GM23248 (cell line): Measurements from ENCODE around the gene TMEM255B. TPM values are rescaled to one million over a fixed set of nuclear protein-coding genes. Genes with fewer than 3 reads are reported as not detected.
A peak's percentile ranks its signal among the peaks of the same experiment; 100 is the strongest.

Source experiments
- DNase-seq: peaks from one replicate; pipeline ENCODE4 v3.0.0-alpha.2; 2015
- H2AFZ ChIP-seq: fragments of 200-600 bp; sonication (generic); 2 replicates; pipeline ENCODE4 v1.6.1; 2016; ENCODE audit warnings: antibody characterized with exemption
- H3F3A ChIP-seq: fragments of 200-600 bp; sonication (generic); 2 replicates; pipeline ENCODE4 v1.6.1; 2016; ENCODE audit warnings: mild to moderate bottlenecking, antibody characterized with exemption, mixed run types; ENCODE audit not compliant: insufficient read depth
- H3K27ac ChIP-seq: fragments of 200-600 bp; sonication (generic); 2 replicates; pipeline ENCODE4 v1.5.1; 2016; ENCODE audit warnings: mild to moderate bottlenecking
- H3K27me3 ChIP-seq: fragments of 200-600 bp; sonication (generic); replicated peaks from 2 replicates; pipeline ENCODE4 v1.6.1; 2016; ENCODE audit warnings: mild to moderate bottlenecking; ENCODE audit not compliant: insufficient read depth
- H3K36me3 ChIP-seq: fragments of 200-600 bp; sonication (generic); 2 replicates; pipeline ENCODE4 v1.6.1; 2016; ENCODE audit warnings: low read depth, mild to moderate bottlenecking
- H3K4me1 ChIP-seq: fragments of 200-600 bp; sonication (generic); 2 replicates; pipeline ENCODE4 v1.6.1; 2016; ENCODE audit warnings: mild to moderate bottlenecking; ENCODE audit not compliant: insufficient read depth
- H3K4me2 ChIP-seq: fragments of 200-600 bp; sonication (generic); one replicate; pipeline ENCODE4 v1.6.1; 2016; ENCODE audit warnings: mild to moderate bottlenecking; ENCODE audit not compliant: unreplicated experiment
- H3K4me3 ChIP-seq: fragments of 200-600 bp; sonication (generic); 2 replicates; pipeline ENCODE4 v1.5.1; 2016; ENCODE audit warnings: mild to moderate bottlenecking
- H3K79me2 ChIP-seq: fragments of 200-600 bp; sonication (generic); 2 replicates; pipeline ENCODE4 v1.6.1; 2016; ENCODE audit warnings: mild to moderate bottlenecking; ENCODE audit not compliant: insufficient read depth
- H3K9ac ChIP-seq: fragments of 200-600 bp; sonication (generic); 2 replicates; pipeline ENCODE4 v1.6.1; 2016; ENCODE audit warnings: mild to moderate bottlenecking
- H3K9me2 ChIP-seq: fragments of 200-600 bp; sonication (generic); 2 replicates; pipeline ENCODE4 v1.6.1; 2016; ENCODE audit warnings: mixed run types, mild to moderate bottlenecking, moderate library complexity; ENCODE audit not compliant: insufficient read depth
- H3K9me3 ChIP-seq: fragments of 200-600 bp; sonication (generic); one replicate; pipeline ENCODE4 v1.6.1; 2017; ENCODE audit warnings: low read depth
- H4K20me1 ChIP-seq: fragments of 200-600 bp; sonication (generic); 2 replicates; pipeline ENCODE4 v1.6.0; 2016; ENCODE audit not compliant: insufficient read depth
- EZH2 ChIP-seq: fragments of 200-600 bp; sonication (generic); IDR thresholded peaks from 2 replicates; pipeline ENCODE4 v1.6.1; 2018; ENCODE audit warnings: antibody characterized with exemption, mild to moderate bottlenecking; ENCODE audit not compliant: insufficient read depth, poor library complexity, severe bottlenecking
- EZH2phosphoT487 ChIP-seq: fragments of 200-600 bp; sonication (generic); IDR thresholded peaks from 2 replicates; pipeline ENCODE4 v1.6.1; 2018; ENCODE audit warnings: antibody characterized with exemption, moderate library complexity, mild to moderate bottlenecking, low read depth; ENCODE audit not compliant: insufficient read depth
- WGBS, 2 experiments: methylation state at CpG; one replicate each; pipeline ENCODE4 v1.1.6; 2015 to 2017; ENCODE audit warnings: low lambda C conversion rate in 2 of 2, low coverage in 1 of 2; ENCODE audit errors: missing lambda C conversion rate in 2 of 2; 5-methylcytosine and 5-hydroxymethylcytosine counted together
- in situ Hi-C: fragments of 300-500 bp; cut with MboI; formaldehyde crosslinking; loops from 2 replicates; pipeline ENCODE4 v1.15.0; 2020
- polyA plus RNA-seq: library from polyadenylated mRNA; unstranded; fragments of >200 nt; fragmentation: Nextera tagmentation; extraction: Ambion mirVana; gene quantifications from 2 replicates; pipeline ENCODE4 v1.2.1, GENCODE V29; 2016
- total RNA-seq: library from RNA; depleted of rRNA; stranded (reverse); fragments of >200 nt; shearing (Covaris generic); gene quantifications from 2 replicates; pipeline ENCODE4 v1.2.3, GENCODE V29; 2014

TMEM255B gene
- total and polyA plus RNA-seq, 2 experiments from 2014 or later, result 8.2 TPM; not detected in 1

DNA sequence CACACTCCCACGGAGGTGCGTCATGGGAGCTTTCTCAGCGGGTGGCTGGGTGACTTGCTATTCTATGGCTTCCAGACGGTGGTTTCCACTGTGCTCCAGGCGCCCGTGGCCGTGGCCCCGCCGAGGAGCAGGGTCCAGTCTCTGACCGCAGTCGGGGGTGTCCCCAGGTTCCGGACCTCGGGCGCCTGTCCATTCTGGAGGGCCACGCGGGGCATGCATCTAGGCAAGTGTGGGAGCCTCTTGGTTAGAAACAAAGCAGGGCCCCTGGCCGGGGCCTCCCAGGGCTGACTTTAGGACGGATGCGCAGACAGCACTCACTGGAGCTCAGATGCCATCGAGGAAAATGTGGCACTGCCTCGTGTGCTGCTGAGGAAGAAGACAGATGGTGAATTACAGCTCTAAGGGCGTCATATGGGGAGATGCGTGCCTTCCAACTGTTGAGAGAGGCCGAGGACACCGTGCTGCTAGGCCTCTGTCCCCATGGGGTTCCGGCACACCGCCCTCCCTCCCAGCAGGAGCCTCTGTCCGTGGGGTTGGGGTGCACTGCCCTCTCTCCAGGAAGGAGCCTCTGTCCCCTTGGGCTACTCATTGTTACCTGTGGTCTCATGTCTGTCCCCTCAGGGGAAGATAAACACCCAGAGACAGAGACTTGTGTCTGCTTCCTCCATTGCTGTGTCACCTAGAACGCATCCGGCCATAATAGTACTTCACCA is 38.1 kb downstream of the TMEM255B start:
- Histone ChIP-seq H3K9me2 (no peaks in the 10 kb centered on the region), H3K4me2 (no peak overlapping the region), H3K9ac (no peak overlapping the region), H3K27ac (no peak overlapping the region), H3F3A (no peaks in the 10 kb centered on the region), H3K9me3 (no peaks in the 10 kb centered on the region), H3K4me1 (0 out of 2 replicates have a peak, but pooled peaks cover 3% of the 10 kb centered on the region), H4K20me1 (no peaks in the 10 kb centered on the region), H3K27me3 (no peaks in the 10 kb centered on the region), H3K36me3 (no peaks in the 10 kb centered on the region), H3K4me3 (no peak overlapping the region), H2AFZ (no peak overlapping the region), H3K79me2 (no peaks in the 10 kb centered on the region)
- 88% methylated on average over 29 to 30 of the region's 30 CpGs for WGBS, 2 experiments
- DNase-seq, result no peak
- in situ Hi-C loops, result no loop called here
- TF ChIP-seq EZH2phosphoT487, result no peak
- no peak for TF ChIP-seq EZH2

DNA sequence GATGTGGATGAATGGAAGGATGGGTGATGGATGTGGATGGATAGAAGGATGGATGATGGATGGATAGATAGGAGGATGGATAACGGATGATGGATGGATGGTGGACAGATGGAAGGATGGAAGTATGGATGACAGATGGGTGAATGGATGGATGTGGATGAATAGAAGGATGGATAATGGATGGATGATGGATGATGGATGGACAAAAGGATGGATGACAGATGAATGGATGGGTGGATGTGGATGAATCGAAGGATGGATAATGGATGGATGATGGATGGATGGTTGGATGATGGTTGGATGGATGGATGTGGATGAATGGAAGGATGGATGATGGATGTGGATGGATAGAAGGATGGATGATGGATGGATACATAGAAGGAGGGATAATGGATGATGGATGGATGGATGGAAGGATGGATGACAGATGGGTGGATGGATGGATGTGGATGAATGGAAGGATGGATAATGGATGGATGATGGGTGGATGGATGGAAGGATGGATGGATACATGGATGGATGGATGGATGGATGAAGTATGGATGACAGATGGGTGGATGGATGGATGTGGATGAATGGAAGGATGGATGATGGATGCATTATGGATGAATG is 39.3 kb downstream of the TMEM255B start:
- Histone ChIP-seq H3K79me2 (no peaks in the 10 kb centered on the region), H3K36me3 (no peaks in the 10 kb centered on the region), H4K20me1 (no peaks in the 10 kb centered on the region), H3K4me2 (no peak overlapping the region), H3F3A (no peaks in the 10 kb centered on the region), H3K4me1 (0 out of 2 replicates have a peak, but pooled peaks cover 3% of the 10 kb centered on the region), H3K9ac (no peak overlapping the region), H3K27ac (no peak overlapping the region), H3K4me3 (no peak overlapping the region), H3K9me3 (no peaks in the 10 kb centered on the region), H3K27me3 (no peaks in the 10 kb centered on the region), H2AFZ (no peak overlapping the region), H3K9me2 (no peaks in the 10 kb centered on the region)
- in situ Hi-C loops, result no loop called here
- DNase-seq, result no peak
- 61 to 71% methylated on average over 2 of the region's 2 CpGs for WGBS, 2 experiments
- TF ChIP-seq EZH2phosphoT487 (no peak), EZH2 (no peak)

DNA sequence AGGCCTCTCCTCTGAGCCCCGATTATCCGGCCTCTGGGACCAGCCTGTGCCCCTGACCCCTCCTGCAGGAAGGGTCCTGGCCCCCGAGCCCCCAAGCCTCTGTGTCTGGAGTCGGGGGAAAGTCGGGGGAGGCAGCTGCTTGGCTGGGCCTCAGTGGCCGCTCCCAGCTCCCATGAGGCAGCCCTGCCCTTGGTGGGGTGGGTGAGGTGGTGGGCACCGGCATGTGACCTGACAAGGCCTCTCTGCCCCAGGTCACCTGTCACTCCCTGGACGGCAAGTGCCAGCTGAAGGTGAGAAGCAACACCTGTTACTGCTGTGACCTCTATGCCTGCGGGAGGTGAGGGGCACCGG is 41.5 kb downstream of the TMEM255B start:
- Histone ChIP-seq H3K27ac (no peak overlapping the region), H3K4me3 (no peak overlapping the region), H3K79me2 (no peaks in the 10 kb centered on the region), H3K27me3 (no peaks in the 10 kb centered on the region), H3F3A (no peaks in the 10 kb centered on the region), H2AFZ (no peak overlapping the region), H3K9ac (no peak overlapping the region), H3K9me3 (no peaks in the 10 kb centered on the region), H4K20me1 (no peaks in the 10 kb centered on the region), H3K36me3 (no peaks in the 10 kb centered on the region), H3K4me1 (0 out of 2 replicates have a peak, but pooled peaks cover 3% of the 10 kb centered on the region), H3K9me2 (no peaks in the 10 kb centered on the region), H3K4me2 (no peak overlapping the region)
- WGBS, 2 experiments, result 94 to 97% methylated on average over 9 to 10 of the region's 10 CpGs
- TF ChIP-seq EZH2 (no peak), EZH2phosphoT487 (no peak)
- in situ Hi-C loops, result no loop called here
- no peak for DNase-seq

DNA sequence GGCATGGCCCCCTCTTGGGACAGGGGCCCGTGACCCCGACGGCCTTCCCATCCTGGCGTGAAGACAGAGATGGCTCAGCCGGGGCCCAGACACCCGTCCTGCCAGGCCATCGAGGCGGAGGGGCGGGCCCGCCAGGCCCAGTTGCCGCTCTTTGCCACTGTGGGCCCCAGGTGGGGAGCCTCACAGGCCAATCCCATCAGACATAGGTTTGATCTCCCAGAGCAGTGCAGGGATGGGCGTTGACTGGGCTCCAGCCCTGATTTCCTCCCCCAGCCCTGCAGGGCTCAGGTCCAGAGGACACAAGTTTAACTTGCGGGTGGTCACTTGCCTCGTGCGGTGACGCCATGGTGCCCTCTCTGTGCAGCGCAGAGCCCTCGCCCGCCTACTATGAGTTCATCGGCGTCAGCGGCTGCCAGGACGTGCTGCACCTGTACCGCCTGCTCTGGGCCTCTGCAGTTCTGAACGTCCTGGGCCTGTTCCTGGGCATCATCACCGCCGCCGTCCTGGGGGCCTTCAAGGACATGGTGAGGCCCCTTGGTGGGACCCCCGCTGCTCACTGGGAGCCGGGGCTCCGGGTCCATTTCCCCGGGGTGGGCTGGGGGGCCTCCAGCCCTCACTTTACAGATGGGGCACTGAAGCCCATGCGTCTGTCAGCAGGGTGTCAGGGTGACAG is 42.4 kb downstream of the TMEM255B start:
- Histone ChIP-seq H2AFZ (peak overlapping the region; percentile 72; the same call in 1 of the 2 replicates), H3K4me2 (no peak overlapping the region), H3K27ac (no peak overlapping the region), H3K9me3 (no peaks in the 10 kb centered on the region), H3K79me2 (no peaks in the 10 kb centered on the region), H3K4me3 (no peak overlapping the region), H3K9me2 (no peaks in the 10 kb centered on the region), H4K20me1 (no peaks in the 10 kb centered on the region), H3F3A (no peaks in the 10 kb centered on the region), H3K27me3 (no peaks in the 10 kb centered on the region), H3K9ac (no peak overlapping the region), H3K4me1 (0 out of 2 replicates have a peak, but pooled peaks cover 3% of the 10 kb centered on the region), H3K36me3 (no peaks in the 10 kb centered on the region)
- TF ChIP-seq EZH2phosphoT487 (no peak), EZH2 (no peak)
- in situ Hi-C loops, result no loop called here
- 90 to 95% methylated on average over 27 to 32 of the region's 33 CpGs for WGBS, 2 experiments
- DNase-seq, result no peak
